Dermis microvascular lymphatic vessel endothelial cell (primary cell): Measurements from ENCODE around the gene SMPDL3B. TPM values are rescaled to one million over a fixed set of nuclear protein-coding genes. Genes with fewer than 3 reads are reported as not detected.
"Not testable (repeated sequence)": the region's sequence is repeated elsewhere in the genome, so short reads cannot be mapped to it uniquely, and the experiment has no call there.

Experiments
- DNase-seq, 2 donors: peaks; one replicate each; pipeline versions ENCODE4 v3.0.0 to v3.0.0-alpha.2; 2010; ENCODE audit warnings: low read depth in 2 of 2
- total RNA-seq: library from RNA; depleted of rRNA; stranded (reverse); fragments of >200 nt; gene quantifications from 2 replicates; pipeline ENCODE4 v1.2.1, GENCODE V29; 2014

SMPDL3B gene
- total RNA-seq, 1 donor from 2014 or later: 0.26 TPM

GRCh38 chr1:27968692-27969091 is 33.9 kb downstream of the SMPDL3B start:
- no peak for DNase-seq

GRCh38 chr1:27970401-27970800 is 35.6 kb downstream of the SMPDL3B start:
- no peak for DNase-seq

GRCh38 chr1:27971674-27972073 is 36.9 kb downstream of the SMPDL3B start:
- peak in 1 of 2 donors; percentile 23 for DNase-seq

GRCh38 chr1:27972141-27972540 is 37.3 kb downstream of the SMPDL3B start:
- DNase-seq: no peak

- no peak for DNase-seq
Measured at GRCh38 chr1:27973771-27974416, 39.1 kb downstream of the SMPDL3B start.

GRCh38 chr1:27974417-27974781 is 39.6 kb downstream of the SMPDL3B start:
- DNase-seq: no peak

- peak in 1 of 2 donors; percentile 81 for DNase-seq
Measured at GRCh38 chr1:27979151-27979858, 44.5 kb downstream of the SMPDL3B start.

- no peak for DNase-seq
Measured at GRCh38 chr1:27979859-27980201, 45.0 kb downstream of the SMPDL3B start.

GRCh38 chr1:27980216-27980845 is 45.5 kb downstream of the SMPDL3B start:
- no peak for DNase-seq

GRCh38 chr1:27981145-27981544 is 46.3 kb downstream of the SMPDL3B start:
- no peak for DNase-seq

- no peak for DNase-seq
Measured at GRCh38 chr1:27990920-27991537, 56.2 kb downstream of the SMPDL3B start.

GRCh38 chr1:27992276-27992675 is 57.5 kb downstream of the SMPDL3B start:
- DNase-seq: peak; percentile 38 to 74

- DNase-seq: peak; percentile 72 to 79
Measured at GRCh38 chr1:27993241-27993640, 58.4 kb downstream of the SMPDL3B start.

GRCh38 chr1:27994060-27994459 is 59.3 kb downstream of the SMPDL3B start:
- DNase-seq: peak in 1 of 2 donors; percentile 24

GRCh38 chr1:27994526-27994925 is 59.7 kb downstream of the SMPDL3B start:
- not testable (repeated sequence) for DNase-seq

GRCh38 chr1:27999055-27999454 is 64.3 kb downstream of the SMPDL3B start:
- peak in 1 of 2 donors; percentile 20 for DNase-seq

- no peak for DNase-seq
Measured at GRCh38 chr1:28002600-28002999, 67.8 kb downstream of the SMPDL3B start.

GRCh38 chr1:28003117-28003516 is 68.3 kb downstream of the SMPDL3B start:
- DNase-seq: not testable (repeated sequence)
